Sigmoid colon (tissue), 7 donors: ENCODE measurements around the gene OR8B8. TPM values are rescaled to one million over a fixed set of nuclear protein-coding genes. Genes with fewer than 3 reads are reported as not detected.

Source experiments
- DNase-seq: peaks from one replicate; pipeline ENCODE4 v3.0.0-alpha.2; 2019
- H3K27ac ChIP-seq, 4 donors: fragments of 200-600 bp; sonication (generic); one replicate each; pipeline ENCODE4 v1.5.1; 2016 to 2019; ENCODE audit warnings: mild to moderate bottlenecking in 1 of 4
- H3K27me3 ChIP-seq, 3 donors: fragments of 200-600 bp; sonication (generic); one replicate each; pipeline ENCODE4 v1.5.1; 2019; ENCODE audit warnings: mild to moderate bottlenecking in 1 of 3
- H3K36me3 ChIP-seq, 4 donors: fragments of 200-600 bp; sonication (generic); one replicate each; pipeline ENCODE4 v1.5.1; 2016 to 2019
- H3K4me1 ChIP-seq, 4 donors: fragments of 200-600 bp; sonication (generic); one replicate each; pipeline ENCODE4 v1.5.1; 2017 to 2019
- H3K4me3 ChIP-seq, 4 donors: fragments of 200-600 bp; sonication (generic); one replicate each; pipeline ENCODE4 v1.5.1; 2017 to 2019; ENCODE audit warnings: mild to moderate bottlenecking in 2 of 4, moderate library complexity in 1 of 4
- H3K9me3 ChIP-seq, 4 donors: fragments of 200-600 bp in 3 of 4; sonication (generic) in 3 of 4; one replicate each; pipeline versions ENCODE4 v1.5.1 to v1.6.1; 2013 to 2019
- EP300 ChIP-seq, 4 donors: sonication (generic); formaldehyde crosslinking; IDR thresholded peaks; one replicate each; pipeline ENCODE4 v1.6.1; 2017; ENCODE audit warnings: antibody characterized with exemption in 4 of 4
- POLR2A ChIP-seq, 2 donors: fragments of 450-650 bp; IDR thresholded peaks; one replicate each; pipeline ENCODE4 v1.6.1; 2016; ENCODE audit warnings: antibody characterized with exemption in 2 of 2, mild to moderate bottlenecking in 2 of 2, moderate library complexity in 2 of 2
- POLR2AphosphoS5 ChIP-seq, 4 donors: sonication (generic); formaldehyde crosslinking; IDR thresholded peaks; one replicate each; pipeline ENCODE4 v1.6.1; 2017; ENCODE audit warnings: antibody characterized with exemption in 4 of 4
- WGBS, 2 donors: extraction: QIAGEN DNeasy Blood & Tissue Kit; methylation state at CpG; one replicate each; pipeline ENCODE4 v1.1.7; 2013; 5-methylcytosine and 5-hydroxymethylcytosine counted together
- intact Hi-C: fragments of 100-400 bp; cut with DNase I; formaldehyde crosslinking; loops from one replicate; pipeline ENCODE4 v1.15.1; 2023
- polyA plus RNA-seq, 3 donors: library from polyadenylated mRNA; stranded (reverse); fragments of 200-250 nt; gene quantifications; one replicate each; pipeline ENCODE4 v1.2.3, GENCODE V29; 2013
- total RNA-seq, 4 donors: library from RNA; depleted of rRNA; stranded (reverse); fragments of >200 nt; gene quantifications; one replicate each; pipeline ENCODE4 v1.1.0, GENCODE V29; 2016
- TF ChIP-seq, protein P1 (sequence below), 4 experiments: fragments of 450-650 bp in 3 of 4; fragments of 200-600 bp in 1 of 4; IDR thresholded peaks; one replicate each; pipeline ENCODE4 v1.5.1; 2016 to 2019; ENCODE audit warnings: antibody characterized with exemption in 4 of 4, mild to moderate bottlenecking in 3 of 4, moderate library complexity in 2 of 4
- donor health status: healthy with polysubstance abuse.
- donor health status: Bipolar disorder and iron deficiency.
- donor health status: healthy.

OR8B8 gene, protein sequence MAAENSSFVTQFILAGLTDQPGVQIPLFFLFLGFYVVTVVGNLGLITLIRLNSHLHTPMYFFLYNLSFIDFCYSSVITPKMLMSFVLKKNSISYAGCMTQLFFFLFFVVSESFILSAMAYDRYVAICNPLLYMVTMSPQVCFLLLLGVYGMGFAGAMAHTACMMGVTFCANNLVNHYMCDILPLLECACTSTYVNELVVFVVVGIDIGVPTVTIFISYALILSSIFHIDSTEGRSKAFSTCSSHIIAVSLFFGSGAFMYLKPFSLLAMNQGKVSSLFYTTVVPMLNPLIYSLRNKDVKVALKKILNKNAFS
- total RNA-seq (not detected), polyA plus RNA-seq (not detected)

DNA sequence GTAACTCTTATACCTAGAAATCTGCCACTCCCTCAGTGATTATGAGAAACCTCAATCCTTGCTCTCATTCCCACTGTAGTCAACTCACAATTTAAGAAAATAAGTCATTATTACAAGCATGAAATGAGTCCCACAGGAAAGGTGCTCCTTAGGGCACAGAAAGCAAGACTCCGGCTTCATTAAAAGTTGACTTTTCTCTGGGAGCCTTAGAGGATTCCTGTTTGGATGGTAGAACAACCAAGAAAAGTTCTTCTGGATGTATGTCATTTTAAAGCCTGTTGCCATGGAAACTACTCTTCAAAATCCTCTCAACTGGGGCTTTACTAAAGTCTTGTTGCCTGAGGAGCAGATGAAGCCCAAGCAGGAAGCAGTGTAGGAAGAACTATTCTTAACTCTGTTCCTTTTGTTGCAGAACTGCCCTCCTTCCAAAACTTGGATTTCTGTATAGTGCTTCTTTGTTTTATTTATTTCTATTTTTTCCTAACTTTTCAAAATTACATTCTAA, at the start of gene OR8B8:
Gene OR8B8 (minus strand): TSS at position 51 of the 505 bp plus-strand sequence. CDS start 4,611 bp downstream, outside the sequence.
- no peaks in the 10 kb centered on the region for H3K36me3 ChIP-seq
- H3K9me3 ChIP-seq, result peaks cover 0 to 2% (median 0%) of the 10 kb centered on the region in 4 donors
- H3K4me1 ChIP-seq, result no peaks in the 10 kb centered on the region
- no peak for TF ChIP-seq EP300 (IDR thresholded peaks at IDR 0.05)
- no peak for TF ChIP-seq POLR2A (IDR thresholded peaks at IDR 0.05)
- no peak for TF ChIP-seq POLR2AphosphoS5 (IDR thresholded peaks at IDR 0.05)
- TF ChIP-seq, protein P1, sequence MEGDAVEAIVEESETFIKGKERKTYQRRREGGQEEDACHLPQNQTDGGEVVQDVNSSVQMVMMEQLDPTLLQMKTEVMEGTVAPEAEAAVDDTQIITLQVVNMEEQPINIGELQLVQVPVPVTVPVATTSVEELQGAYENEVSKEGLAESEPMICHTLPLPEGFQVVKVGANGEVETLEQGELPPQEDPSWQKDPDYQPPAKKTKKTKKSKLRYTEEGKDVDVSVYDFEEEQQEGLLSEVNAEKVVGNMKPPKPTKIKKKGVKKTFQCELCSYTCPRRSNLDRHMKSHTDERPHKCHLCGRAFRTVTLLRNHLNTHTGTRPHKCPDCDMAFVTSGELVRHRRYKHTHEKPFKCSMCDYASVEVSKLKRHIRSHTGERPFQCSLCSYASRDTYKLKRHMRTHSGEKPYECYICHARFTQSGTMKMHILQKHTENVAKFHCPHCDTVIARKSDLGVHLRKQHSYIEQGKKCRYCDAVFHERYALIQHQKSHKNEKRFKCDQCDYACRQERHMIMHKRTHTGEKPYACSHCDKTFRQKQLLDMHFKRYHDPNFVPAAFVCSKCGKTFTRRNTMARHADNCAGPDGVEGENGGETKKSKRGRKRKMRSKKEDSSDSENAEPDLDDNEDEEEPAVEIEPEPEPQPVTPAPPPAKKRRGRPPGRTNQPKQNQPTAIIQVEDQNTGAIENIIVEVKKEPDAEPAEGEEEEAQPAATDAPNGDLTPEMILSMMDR (IDR thresholded peaks at IDR 0.05), result no peak
- H3K27ac ChIP-seq, result no peak within 1 kb of the TSS
- intact Hi-C loops, result no loop called here
- no peak within 1 kb of the TSS for H3K4me3 ChIP-seq
- H3K27me3 ChIP-seq, result no peaks in the 10 kb centered on the region
- DNase-seq, result no peak
- 94 to 95% methylated on average over 1 of the region's 1 CpG for WGBS, 2 donors

DNA sequence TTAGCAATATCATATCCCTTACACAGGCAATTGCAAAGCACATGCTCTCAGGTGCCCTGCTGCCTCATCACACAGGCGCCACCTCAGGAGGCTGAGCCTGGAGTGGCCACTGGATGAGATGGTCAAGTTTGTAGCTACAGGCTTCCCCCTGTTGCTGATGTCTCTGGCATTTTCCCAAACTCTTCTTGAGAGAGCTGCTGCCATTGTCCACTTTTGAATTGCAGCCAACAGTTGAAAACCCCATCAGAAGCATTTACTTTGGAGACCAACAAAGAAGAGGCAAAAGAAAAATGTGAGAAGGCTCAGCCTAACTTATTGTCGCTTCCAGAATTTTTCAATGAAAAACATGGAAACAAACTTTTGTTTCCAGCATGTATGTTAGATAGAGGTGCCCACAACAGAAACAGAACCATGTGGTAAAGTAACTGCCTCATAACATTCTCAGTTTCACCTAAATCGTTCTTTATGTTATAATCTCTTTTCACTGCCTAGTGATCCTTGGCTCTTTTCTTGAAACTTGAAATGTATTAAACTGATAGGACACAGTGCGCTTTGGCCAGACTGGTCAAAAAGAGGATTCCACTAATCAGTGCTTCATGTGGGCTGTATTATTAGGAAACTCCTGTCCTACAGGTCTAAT, 47.6 kb upstream of the OR8B8 start:
- Histone ChIP-seq H3K9me3 (no peaks in the 10 kb centered on the region), H3K4me1 (no peaks in the 10 kb centered on the region), H3K4me3 (no peak overlapping the region), H3K36me3 (no peaks in the 10 kb centered on the region), H3K27me3 (no peaks in the 10 kb centered on the region), H3K27ac (no peak overlapping the region)
- no peak for DNase-seq
- intact Hi-C loops, result no loop called here
- WGBS, 2 donors, result 88 to 90% methylated on average over 4 of the region's 4 CpGs
- TF ChIP-seq EP300 (IDR thresholded peaks at IDR 0.05) (no peak), POLR2A (IDR thresholded peaks at IDR 0.05) (no peak), POLR2AphosphoS5 (IDR thresholded peaks at IDR 0.05) (no peak)
- TF ChIP-seq, protein P1 (IDR thresholded peaks at IDR 0.05), result no peak

DNA sequence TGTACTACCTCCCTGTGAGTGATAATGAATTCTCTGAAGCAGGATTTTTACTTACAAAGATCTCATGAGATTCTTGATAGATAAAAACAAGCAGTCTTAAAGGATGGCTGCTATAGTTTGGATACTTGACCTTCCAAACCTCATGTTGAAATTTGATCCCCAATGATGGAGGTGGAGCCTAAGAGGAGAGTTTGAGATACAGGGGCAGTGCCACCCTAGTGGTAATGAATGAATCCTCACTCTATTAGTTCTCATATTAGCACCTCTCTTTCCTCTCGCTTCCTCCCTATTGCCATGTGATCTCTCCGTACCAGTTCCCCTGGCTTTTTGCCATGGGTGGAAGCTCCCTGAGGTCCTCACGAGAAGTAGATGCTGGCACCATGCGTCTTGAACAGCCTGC, 37.9 kb upstream of the OR8B8 start:
- intact Hi-C loops, result no loop called here

DNA sequence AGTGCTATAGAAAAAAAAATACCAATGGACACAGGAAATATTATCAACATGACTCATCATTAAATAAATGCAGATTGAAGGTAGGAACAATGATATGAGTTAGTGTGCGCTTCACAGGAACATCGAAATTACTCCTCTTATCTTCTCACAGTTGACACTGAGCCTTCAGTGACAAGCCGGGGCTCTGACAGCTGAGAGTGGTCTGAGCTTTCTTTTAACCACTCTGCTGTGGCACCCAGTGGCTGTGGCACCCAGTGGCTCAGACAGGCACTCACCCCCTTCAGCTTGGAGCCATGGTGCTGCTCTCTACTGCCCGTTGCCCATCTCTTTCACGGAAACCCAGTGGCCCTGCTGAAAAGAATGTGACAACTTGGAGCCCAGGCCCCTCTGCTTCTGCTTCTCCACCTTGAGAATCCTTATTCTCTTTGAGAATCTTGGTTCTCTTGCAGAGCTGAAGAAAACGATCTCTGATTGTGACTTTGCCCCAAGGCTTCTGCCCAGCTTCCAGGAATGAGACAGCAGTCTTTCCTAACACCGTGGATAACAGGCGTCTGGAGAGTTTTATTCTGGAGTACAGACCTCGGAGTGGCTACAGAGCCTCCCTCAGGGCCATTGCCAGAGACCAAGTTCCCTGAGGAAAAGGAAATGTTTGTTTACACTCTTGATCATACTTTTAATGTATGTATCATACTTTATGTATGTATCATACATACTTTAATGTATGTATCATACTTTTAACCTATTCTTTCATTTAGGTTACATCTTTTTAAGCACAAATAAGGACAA, 37.1 kb upstream of the OR8B8 start:
- intact Hi-C loops, result no loop called here
- Histone ChIP-seq H3K4me3 (no peak overlapping the region), H3K4me1 (no peaks in the 10 kb centered on the region), H3K36me3 (no peaks in the 10 kb centered on the region), H3K27me3 (no peaks in the 10 kb centered on the region), H3K9me3 (no peaks in the 10 kb centered on the region), H3K27ac (no peak overlapping the region)
- 73 to 83% methylated on average over 9 of the region's 9 CpGs for WGBS, 2 donors
- DNase-seq, result no peak
- TF ChIP-seq, protein P1 (IDR thresholded peaks at IDR 0.05), result no peak
- TF ChIP-seq POLR2A (IDR thresholded peaks at IDR 0.05) (no peak), POLR2AphosphoS5 (IDR thresholded peaks at IDR 0.05) (no peak), EP300 (IDR thresholded peaks at IDR 0.05) (no peak)

More for the DNA sequence above, 37.9 kb upstream of the OR8B8 start:
- Histone ChIP-seq H3K4me3 (no peak overlapping the region), H3K27ac (no peak overlapping the region), H3K9me3 (no peaks in the 10 kb centered on the region), H3K27me3 (no peaks in the 10 kb centered on the region), H3K4me1 (no peaks in the 10 kb centered on the region), H3K36me3 (no peaks in the 10 kb centered on the region)
- WGBS, 2 donors, result 70 to 78% methylated on average over 3 to 4 of the region's 4 CpGs
- TF ChIP-seq EP300 (IDR thresholded peaks at IDR 0.05), result no peak
- TF ChIP-seq POLR2AphosphoS5 (IDR thresholded peaks at IDR 0.05), result no peak
- TF ChIP-seq, protein P1 (IDR thresholded peaks at IDR 0.05), result no peak
- TF ChIP-seq POLR2A (IDR thresholded peaks at IDR 0.05), result no peak
- no peak for DNase-seq
